Measurements from ENCODE around the gene HECTD4. TPM values are rescaled to one million over a fixed set of nuclear protein-coding genes. Genes with fewer than 3 reads are reported as not detected.

Gene HECTD4
- total and polyA plus RNA-seq, 12 donors = 3.0 to 33.7 (median 23.9) TPM

GRCh38 chr12:112375105-112375504 is 7.1 kb downstream of the HECTD4 start:
- ATAC-seq = no peak
- H3K9me3 ChIP-seq = peaks cover 0 to 5% (median 0%) of the 10 kb centered on the region in 11 donors
- 83 to 86% methylated on average over 5 of the region's 5 CpGs for WGBS, 2 donors
- intact Hi-C loops (cut with DNase I) = no loop called here
- no peak overlapping the region for H3K4me3 ChIP-seq
- TF ChIP-seq, protein P1, sequence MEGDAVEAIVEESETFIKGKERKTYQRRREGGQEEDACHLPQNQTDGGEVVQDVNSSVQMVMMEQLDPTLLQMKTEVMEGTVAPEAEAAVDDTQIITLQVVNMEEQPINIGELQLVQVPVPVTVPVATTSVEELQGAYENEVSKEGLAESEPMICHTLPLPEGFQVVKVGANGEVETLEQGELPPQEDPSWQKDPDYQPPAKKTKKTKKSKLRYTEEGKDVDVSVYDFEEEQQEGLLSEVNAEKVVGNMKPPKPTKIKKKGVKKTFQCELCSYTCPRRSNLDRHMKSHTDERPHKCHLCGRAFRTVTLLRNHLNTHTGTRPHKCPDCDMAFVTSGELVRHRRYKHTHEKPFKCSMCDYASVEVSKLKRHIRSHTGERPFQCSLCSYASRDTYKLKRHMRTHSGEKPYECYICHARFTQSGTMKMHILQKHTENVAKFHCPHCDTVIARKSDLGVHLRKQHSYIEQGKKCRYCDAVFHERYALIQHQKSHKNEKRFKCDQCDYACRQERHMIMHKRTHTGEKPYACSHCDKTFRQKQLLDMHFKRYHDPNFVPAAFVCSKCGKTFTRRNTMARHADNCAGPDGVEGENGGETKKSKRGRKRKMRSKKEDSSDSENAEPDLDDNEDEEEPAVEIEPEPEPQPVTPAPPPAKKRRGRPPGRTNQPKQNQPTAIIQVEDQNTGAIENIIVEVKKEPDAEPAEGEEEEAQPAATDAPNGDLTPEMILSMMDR (IDR thresholded peaks at IDR 0.05) = no peak
- H3K36me3 ChIP-seq = peaks cover 0 to 6% (median 0%) of the 10 kb centered on the region in 9 donors
- no peak for DNase-seq
- no peak overlapping the region for H3K27ac ChIP-seq
- H3K4me1 ChIP-seq = peaks cover 0 to 27% (median 5%) of the 10 kb centered on the region in 9 donors
- H3K27me3 ChIP-seq = no peaks in the 10 kb centered on the region

- peaks cover 0 to 5% (median 0%) of the 10 kb centered on the region in 11 donors for H3K9me3 ChIP-seq
- peaks cover 0 to 23% (median 4%) of the 10 kb centered on the region in 9 donors for H3K4me1 ChIP-seq
- no peaks in the 10 kb centered on the region for H3K27me3 ChIP-seq
- TF ChIP-seq, protein P1 (IDR thresholded peaks at IDR 0.05) = no peak
- WGBS, 2 donors = 84 to 86% methylated on average over 3 of the region's 3 CpGs
- no peak overlapping the region for H3K27ac ChIP-seq
- peaks cover 0 to 6% (median 0%) of the 10 kb centered on the region in 9 donors for H3K36me3 ChIP-seq
- intact Hi-C loops (cut with DNase I) = no loop called here
- ATAC-seq (no peak), DNase-seq (no peak)
- H3K4me3 ChIP-seq = no peak overlapping the region
Measured at GRCh38 chr12:112374166-112374740, 8.0 kb downstream of the HECTD4 start.

- DNase-seq (no peak), ATAC-seq (no peak)
- H3K4me3 ChIP-seq = no peak overlapping the region
- TF ChIP-seq, protein P1 (IDR thresholded peaks at IDR 0.05) = no peak
- H3K36me3 ChIP-seq = peaks cover 0 to 6% (median 0%) of the 10 kb centered on the region in 9 donors
- intact Hi-C loops (cut with DNase I) = no loop called here
- 82 to 88% methylated on average over 8 of the region's 8 CpGs for WGBS, 2 donors
- H3K27me3 ChIP-seq = no peaks in the 10 kb centered on the region
- peaks cover 0 to 5% (median 0%) of the 10 kb centered on the region in 11 donors for H3K9me3 ChIP-seq
- peaks cover 0 to 38% (median 12%) of the 10 kb centered on the region in 9 donors for H3K4me1 ChIP-seq
- no peak overlapping the region for H3K27ac ChIP-seq
Measured at GRCh38 chr12:112370868-112371510, 11.2 kb downstream of the HECTD4 start.

- peaks cover 0 to 38% (median 12%) of the 10 kb centered on the region in 9 donors for H3K4me1 ChIP-seq
- peaks cover 0 to 4% (median 0%) of the 10 kb centered on the region in 11 donors for H3K9me3 ChIP-seq
- H3K36me3 ChIP-seq = peaks cover 0 to 3% (median 0%) of the 10 kb centered on the region in 9 donors
- 32 to 39% methylated on average over 1 of the region's 1 CpG for WGBS, 2 donors
- intact Hi-C loops (cut with DNase I) = no loop called here
- ATAC-seq (no peak), DNase-seq (no peak)
- H3K4me3 ChIP-seq = no peak overlapping the region
- H3K27ac ChIP-seq = no peak overlapping the region
- TF ChIP-seq, protein P1 (IDR thresholded peaks at IDR 0.05) = no peak
- no peaks in the 10 kb centered on the region for H3K27me3 ChIP-seq
Measured at GRCh38 chr12:112370199-112370598, 12.0 kb downstream of the HECTD4 start.

Data from heart right ventricle (tissue), 16 donors.